HepG2 (cell line): ENCODE measurements around the gene SLC38A9. TPM values are rescaled to one million over a fixed set of nuclear protein-coding genes. Genes with fewer than 3 reads are reported as not detected.

ENCODE experiments used
- ATAC-seq: fragments of 200-7000 bp; cut with Tn5 transposase; 3 replicates; pipeline ENCODE4 v1.9.1; 2020; ENCODE audit warnings: mild to moderate bottlenecking, moderate library complexity
- BruUV-seq: library from RNA; stranded (reverse); fragments of 400-500 nt; replicated peaks from 2 replicates; lab custom pipeline; 2021; lab: Mats Ljungman, UMichigan
- CTCF ChIA-PET: fragments of 300-600 bp; formaldehyde crosslinking; extraction: SDS; loops from one replicate; lab custom pipeline; 2021; ENCODE audit warnings: low total read pairs, inconsistent platforms, low intra/inter-chr PET ratio; lab: Yijun Ruan, JAX
- POLR2A ChIA-PET: fragments of 350-600 bp; sonication (Branson Sonifier 250); formaldehyde crosslinking; loops from one replicate; lab custom pipeline; 2020; ENCODE audit warnings: antibody characterized with exemption, inconsistent platforms; lab: Yijun Ruan, JAX
- DNase-seq: peaks from one replicate; pipeline ENCODE4 v3.0.0-alpha.2; 2015; ENCODE audit warnings: low spot score
- FAIRE-seq: peaks from 3 replicates; lab custom pipeline; 2011; peaks lifted over from hg19 to GRCh38; lab: Jason Lieb, UNC
- H2AFZ ChIP-seq: one replicate; pipeline ENCODE4 v1.6.1; 2011; ENCODE audit warnings: low read length, inconsistent platforms
- H3K27ac ChIP-seq: fragments of 300-600 bp; 3 replicates; pipeline ENCODE4 v1.8.0; 2011; ENCODE audit warnings: mixed run types, mild to moderate bottlenecking, mixed read lengths, low read length, inconsistent platforms; ENCODE audit not compliant: insufficient read depth; ENCODE audit errors: extremely low read length
- H3K27me3 ChIP-seq, 2 experiments: fragments of 200-600 bp in 1 of 2; 2 replicates in 1 of 2; 3 replicates in 1 of 2; pipeline versions ENCODE4 v1.6.0 to v1.8.0; 2011; ENCODE audit warnings: low read length in 2 of 2, mild to moderate bottlenecking in 2 of 2, moderate library complexity in 2 of 2, inconsistent platforms in 1 of 2; ENCODE audit not compliant: insufficient read depth in 2 of 2, control insufficient read depth in 1 of 2
- H3K36me3 ChIP-seq, 2 experiments: fragments of 200-600 bp in 1 of 2; replicated peaks in 1 of 2; 2 replicates in 1 of 2; 3 replicates in 1 of 2; pipeline versions ENCODE4 v1.5.1 to v1.8.0; 2011; ENCODE audit warnings: low read length in 2 of 2, inconsistent platforms in 1 of 2; ENCODE audit not compliant: insufficient read depth in 2 of 2, control insufficient read depth in 1 of 2
- H3K4me1 ChIP-seq: 2 replicates; pipeline ENCODE4 v1.5.1; 2012; ENCODE audit warnings: low read length, inconsistent platforms; ENCODE audit not compliant: insufficient read depth
- H3K4me2 ChIP-seq: 2 replicates; pipeline ENCODE4 v1.6.0; 2011; ENCODE audit warnings: low read depth, low read length, inconsistent platforms
- H3K4me3 ChIP-seq, 3 experiments: fragments of 200-600 bp in 1 of 3; sonication (generic), shearing (Covaris generic) in 1 of 3; replicated peaks in 1 of 3; 2 replicates each; pipeline ENCODE4 v1.5.1; 2011 to 2016; ENCODE audit warnings: low read length in 3 of 3, inconsistent platforms in 2 of 3, low read depth in 2 of 3, mild to moderate bottlenecking in 2 of 3, control low read depth in 1 of 3, mixed read lengths in 1 of 3; ENCODE audit not compliant: insufficient read depth in 1 of 3
- H3K79me2 ChIP-seq: one replicate; pipeline ENCODE4 v1.6.1; 2011; ENCODE audit warnings: low read length, inconsistent platforms; ENCODE audit not compliant: insufficient read depth
- H3K9ac ChIP-seq: 2 replicates; pipeline ENCODE4 v1.6.0; 2011; ENCODE audit warnings: mild to moderate bottlenecking, low read depth, low read length, inconsistent platforms; ENCODE audit not compliant: insufficient read depth
- H3K9me3 ChIP-seq: 2 replicates; pipeline ENCODE4 v1.5.1; 2012; ENCODE audit warnings: mild to moderate bottlenecking, low read length
- H4K20me1 ChIP-seq: 2 replicates; pipeline ENCODE4 v1.6.0; 2011; ENCODE audit warnings: inconsistent platforms, mild to moderate bottlenecking, low read length, moderate library complexity; ENCODE audit not compliant: insufficient read depth
- EP300 ChIP-seq, 3 experiments: sonication (generic) in 1 of 3; formaldehyde crosslinking in 1 of 3; IDR thresholded peaks; 2 replicates each; pipeline versions ENCODE4 v1.5.1 to v1.6.1; 2011 to 2020; ENCODE audit warnings: low read depth in 2 of 3, low read length in 2 of 3, borderline replicate concordance in 1 of 3, improper control_type of control experiment in 1 of 3, mild to moderate bottlenecking in 1 of 3, missing genetic modification reagents in 1 of 3, moderate library complexity in 1 of 3
- HNRNPUL1 ChIP-seq: fragments of 200-400 bp; formaldehyde crosslinking; IDR thresholded peaks from 2 replicates; pipeline ENCODE4 v1.6.1; 2017; ENCODE audit warnings: low read depth, mild to moderate bottlenecking, low read length, moderate library complexity
- KAT2B ChIP-seq: fragments of 150-350 bp; IDR thresholded peaks from 2 replicates; pipeline ENCODE4 v1.6.1; 2014; ENCODE audit warnings: low read depth, low read length, borderline replicate concordance
- KDM6A ChIP-seq: IDR thresholded peaks from 2 replicates; pipeline ENCODE4 v1.6.1; 2016; ENCODE audit warnings: low read depth
- MAFK ChIP-seq, 2 experiments: IDR thresholded peaks in 1 of 2; conservative IDR thresholded peaks in 1 of 2; 2 replicates each; pipeline ENCODE4 v1.6.1; 2011; ENCODE audit warnings: improper control_type of control experiment in 2 of 2, low read length in 2 of 2
- SIX4 ChIP-seq: sonication (generic); formaldehyde crosslinking; IDR thresholded peaks from 2 replicates; pipeline ENCODE4 v1.4.0; 2020; ENCODE audit warnings: missing genetic modification reagents
- SUZ12 ChIP-seq: fragments of 150-350 bp; IDR thresholded peaks from 2 replicates; pipeline ENCODE4 v1.6.1; 2014; ENCODE audit warnings: low read depth, low read length
- ZNF510 ChIP-seq: sonication (generic); formaldehyde crosslinking; IDR thresholded peaks from 2 replicates; pipeline ENCODE4 v1.4.0; 2020; ENCODE audit warnings: low read depth, mild to moderate bottlenecking, missing genetic modification reagents
- ZNF549 ChIP-seq: sonication (generic); formaldehyde crosslinking; IDR thresholded peaks from 2 replicates; pipeline ENCODE4 v1.5.0; 2020; ENCODE audit warnings: missing genetic modification reagents
- ZNF607 ChIP-seq: sonication (generic); formaldehyde crosslinking; IDR thresholded peaks from 2 replicates; pipeline ENCODE4 v1.5.1; 2020; ENCODE audit warnings: missing genetic modification reagents, mild to moderate bottlenecking, borderline replicate concordance
- ZSCAN20 ChIP-seq: sonication (generic); formaldehyde crosslinking; IDR thresholded peaks from 2 replicates; pipeline ENCODE4 v1.4.0; 2020; ENCODE audit warnings: missing genetic modification reagents, mild to moderate bottlenecking, borderline replicate concordance
- in situ Hi-C: cut with HindIII; loops from 2 replicates; pipeline ENCODE4 v1.10.0; 2017; ENCODE audit warnings: low pct_unique_long_range_greater_than_20kb; ENCODE audit not compliant: extremely low pct_ligation_motif_present
- intact Hi-C: fragments of 100-400 bp; cut with micrococcal nuclease; formaldehyde crosslinking; loops from one replicate; pipeline ENCODE4 v1.10.0; 2022; ENCODE audit not compliant: unreplicated experiment
- polyA plus RNA-seq, 8 experiments: library from polyadenylated mRNA; depleted of rRNA in 3 of 8; stranded (reverse) in 7 of 8; unstranded in 1 of 8; fragments of >200 nt; fragmentation: Illumina TruSeq in 4 of 8; extraction: Trizol in 4 of 8; gene quantifications; 2 replicates each; pipeline versions ENCODE4 v1.2.1 to v1.2.3, GENCODE V29; 2011 to 2016; ENCODE audit warnings: low read depth in 4 of 8, missing spikeins in 1 of 8, mixed read lengths in 1 of 8; ENCODE audit not compliant: insufficient read depth in 1 of 8
- total RNA-seq, 5 experiments: library from RNA; depleted of rRNA; stranded (reverse); fragments of >200 nt; fragmentation: Illumina TruSeq; extraction: Trizol; gene quantifications; 2 replicates each; pipeline ENCODE4 v1.2.3, GENCODE V29; 2016; ENCODE audit warnings: low read depth in 1 of 5
- TF ChIP-seq, protein P1 (sequence below): sonication (generic); formaldehyde crosslinking; IDR thresholded peaks from 2 replicates; pipeline ENCODE4 v1.9.0; 2021; ENCODE audit warnings: missing genetic modification reagents, borderline replicate concordance
- TF ChIP-seq, protein P2 (sequence below): sonication (generic); formaldehyde crosslinking; conservative IDR thresholded peaks from 2 replicates; pipeline ENCODE4 v1.4.0; 2020; ENCODE audit warnings: mild to moderate bottlenecking, missing genetic modification reagents, moderate library complexity
- TF ChIP-seq, protein P3 (sequence below): sonication (generic); formaldehyde crosslinking; IDR thresholded peaks from 2 replicates; pipeline ENCODE4 v1.5.1; 2020; ENCODE audit warnings: mild to moderate bottlenecking, missing genetic modification reagents, moderate library complexity

The SLC38A9 gene
- total and polyA plus RNA-seq, 2 of the 13 experiments (the other 11 are each of a cell fraction or from before 2014, with no cell fraction given), result 19.3 to 36.0 TPM

DNA sequence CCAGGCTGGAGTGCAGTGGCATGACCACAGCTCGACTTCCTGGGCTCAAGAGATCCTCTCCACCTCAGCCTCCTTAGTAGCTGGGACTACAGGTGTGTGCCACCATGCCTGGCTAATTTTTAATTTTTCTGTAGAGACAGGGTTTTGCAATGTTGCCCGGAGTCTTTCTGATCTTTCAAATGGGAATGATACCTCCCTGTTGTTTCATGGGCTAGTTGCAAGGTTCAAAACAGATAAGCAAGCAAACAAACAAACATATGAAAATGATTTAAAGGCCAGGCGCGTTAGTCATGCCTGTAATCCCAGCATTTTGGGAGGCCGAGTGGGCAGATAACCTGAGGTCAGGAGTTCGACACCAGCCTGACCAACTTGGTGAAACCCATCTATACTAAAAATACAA is 132.1 kb downstream of the SLC38A9 start (continued):
- TF ChIP-seq, protein P1, sequence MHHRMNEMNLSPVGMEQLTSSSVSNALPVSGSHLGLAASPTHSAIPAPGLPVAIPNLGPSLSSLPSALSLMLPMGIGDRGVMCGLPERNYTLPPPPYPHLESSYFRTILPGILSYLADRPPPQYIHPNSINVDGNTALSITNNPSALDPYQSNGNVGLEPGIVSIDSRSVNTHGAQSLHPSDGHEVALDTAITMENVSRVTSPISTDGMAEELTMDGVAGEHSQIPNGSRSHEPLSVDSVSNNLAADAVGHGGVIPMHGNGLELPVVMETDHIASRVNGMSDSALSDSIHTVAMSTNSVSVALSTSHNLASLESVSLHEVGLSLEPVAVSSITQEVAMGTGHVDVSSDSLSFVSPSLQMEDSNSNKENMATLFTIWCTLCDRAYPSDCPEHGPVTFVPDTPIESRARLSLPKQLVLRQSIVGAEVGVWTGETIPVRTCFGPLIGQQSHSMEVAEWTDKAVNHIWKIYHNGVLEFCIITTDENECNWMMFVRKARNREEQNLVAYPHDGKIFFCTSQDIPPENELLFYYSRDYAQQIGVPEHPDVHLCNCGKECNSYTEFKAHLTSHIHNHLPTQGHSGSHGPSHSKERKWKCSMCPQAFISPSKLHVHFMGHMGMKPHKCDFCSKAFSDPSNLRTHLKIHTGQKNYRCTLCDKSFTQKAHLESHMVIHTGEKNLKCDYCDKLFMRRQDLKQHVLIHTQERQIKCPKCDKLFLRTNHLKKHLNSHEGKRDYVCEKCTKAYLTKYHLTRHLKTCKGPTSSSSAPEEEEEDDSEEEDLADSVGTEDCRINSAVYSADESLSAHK (CRISPR knock-in tag), result no peak
- TF ChIP-seq ZNF549 (CRISPR knock-in tag) (no peak), KDM6A (no peak), HNRNPUL1 (no peak), SIX4 (CRISPR knock-in tag) (no peak), ZSCAN20 (no peak)
- TF ChIP-seq, protein P2, sequence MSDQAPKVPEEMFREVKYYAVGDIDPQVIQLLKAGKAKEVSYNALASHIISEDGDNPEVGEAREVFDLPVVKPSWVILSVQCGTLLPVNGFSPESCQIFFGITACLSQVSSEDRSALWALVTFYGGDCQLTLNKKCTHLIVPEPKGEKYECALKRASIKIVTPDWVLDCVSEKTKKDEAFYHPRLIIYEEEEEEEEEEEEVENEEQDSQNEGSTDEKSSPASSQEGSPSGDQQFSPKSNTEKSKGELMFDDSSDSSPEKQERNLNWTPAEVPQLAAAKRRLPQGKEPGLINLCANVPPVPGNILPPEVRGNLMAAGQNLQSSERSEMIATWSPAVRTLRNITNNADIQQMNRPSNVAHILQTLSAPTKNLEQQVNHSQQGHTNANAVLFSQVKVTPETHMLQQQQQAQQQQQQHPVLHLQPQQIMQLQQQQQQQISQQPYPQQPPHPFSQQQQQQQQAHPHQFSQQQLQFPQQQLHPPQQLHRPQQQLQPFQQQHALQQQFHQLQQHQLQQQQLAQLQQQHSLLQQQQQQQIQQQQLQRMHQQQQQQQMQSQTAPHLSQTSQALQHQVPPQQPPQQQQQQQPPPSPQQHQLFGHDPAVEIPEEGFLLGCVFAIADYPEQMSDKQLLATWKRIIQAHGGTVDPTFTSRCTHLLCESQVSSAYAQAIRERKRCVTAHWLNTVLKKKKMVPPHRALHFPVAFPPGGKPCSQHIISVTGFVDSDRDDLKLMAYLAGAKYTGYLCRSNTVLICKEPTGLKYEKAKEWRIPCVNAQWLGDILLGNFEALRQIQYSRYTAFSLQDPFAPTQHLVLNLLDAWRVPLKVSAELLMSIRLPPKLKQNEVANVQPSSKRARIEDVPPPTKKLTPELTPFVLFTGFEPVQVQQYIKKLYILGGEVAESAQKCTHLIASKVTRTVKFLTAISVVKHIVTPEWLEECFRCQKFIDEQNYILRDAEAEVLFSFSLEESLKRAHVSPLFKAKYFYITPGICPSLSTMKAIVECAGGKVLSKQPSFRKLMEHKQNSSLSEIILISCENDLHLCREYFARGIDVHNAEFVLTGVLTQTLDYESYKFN (CRISPR knock-in tag), result no peak

DNA sequence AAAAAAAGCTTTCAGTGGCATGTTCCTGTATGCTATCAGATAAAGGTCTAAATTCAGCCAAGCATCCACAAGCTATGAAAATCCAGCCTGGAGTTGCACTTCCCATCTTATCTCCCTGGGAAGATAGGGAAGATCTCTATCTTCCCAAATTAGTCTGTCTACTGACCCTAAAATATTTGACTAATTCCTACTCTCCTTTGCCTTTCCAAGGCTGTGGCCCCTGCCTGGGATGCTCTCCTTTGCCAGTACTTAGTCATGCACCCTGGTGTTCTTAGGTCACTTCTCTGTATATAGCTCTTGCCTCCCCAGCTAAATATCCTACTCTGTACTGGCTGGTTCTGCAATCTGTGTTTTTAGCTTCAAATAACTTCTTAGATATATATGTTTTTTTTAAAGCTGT is 133.4 kb downstream of the SLC38A9 start:
- FAIRE-seq (no peak), ATAC-seq (no peak), DNase-seq (no peak)
- Histone ChIP-seq H4K20me1 (no peaks in the 10 kb centered on the region), H3K9me3 (no peaks in the 10 kb centered on the region), H3K36me3 (no peaks in the 10 kb centered on the region), H3K27ac (no peak overlapping the region), H3K4me1 (peaks cover 25% of the 10 kb centered on the region), H3K79me2 (no peaks in the 10 kb centered on the region), H3K9ac (no peak overlapping the region), H2AFZ (no peak overlapping the region), H3K4me2 (no peak overlapping the region), H3K27me3 (no peaks in the 10 kb centered on the region), H3K4me3 (no peak overlapping the region)
- POLR2A ChIA-PET, result no interaction called here
- CTCF ChIA-PET, result no interaction called here
- intact Hi-C loops (no loop called here), in situ Hi-C loops (no loop called here)
- BruUV-seq, result no TSS peak
- no peak for TF ChIP-seq KAT2B
- no peak for TF ChIP-seq EP300 (IDR thresholded peaks at IDR 0.05; ENCODE audit: low read depth in 2 of 2, low read length in 2 of 2)
- TF ChIP-seq EP300 (CRISPR knock-in tag; IDR thresholded peaks at IDR 0.05; ENCODE audit: borderline replicate concordance), result no peak
- no peak for TF ChIP-seq MAFK (conservative IDR thresholded peaks at IDR 0.05 in 1 of 2, IDR thresholded peaks at IDR 0.05 in 1 of 2; ENCODE audit: low read length in 2 of 2)
- TF ChIP-seq ZNF510 (CRISPR knock-in tag), result no peak
- TF ChIP-seq, protein P3, sequence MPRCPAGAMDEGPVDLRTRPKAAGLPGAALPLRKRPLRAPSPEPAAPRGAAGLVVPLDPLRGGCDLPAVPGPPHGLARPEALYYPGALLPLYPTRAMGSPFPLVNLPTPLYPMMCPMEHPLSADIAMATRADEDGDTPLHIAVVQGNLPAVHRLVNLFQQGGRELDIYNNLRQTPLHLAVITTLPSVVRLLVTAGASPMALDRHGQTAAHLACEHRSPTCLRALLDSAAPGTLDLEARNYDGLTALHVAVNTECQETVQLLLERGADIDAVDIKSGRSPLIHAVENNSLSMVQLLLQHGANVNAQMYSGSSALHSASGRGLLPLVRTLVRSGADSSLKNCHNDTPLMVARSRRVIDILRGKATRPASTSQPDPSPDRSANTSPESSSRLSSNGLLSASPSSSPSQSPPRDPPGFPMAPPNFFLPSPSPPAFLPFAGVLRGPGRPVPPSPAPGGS (CRISPR knock-in tag), result no peak
- TF ChIP-seq ZNF607, result no peak
- TF ChIP-seq SUZ12, result no peak
